NOMO-1 treated with dmso at 0.1 percent for 144 hours (cell line): ENCODE measurements around the gene WNT5A.

Experiments used
- DNase-seq: peaks from one replicate; lab custom pipeline; 2025; ENCODE audit not compliant: unreplicated experiment; lab: John Stamatoyannopoulos, UW

WNT5A gene

DNA sequence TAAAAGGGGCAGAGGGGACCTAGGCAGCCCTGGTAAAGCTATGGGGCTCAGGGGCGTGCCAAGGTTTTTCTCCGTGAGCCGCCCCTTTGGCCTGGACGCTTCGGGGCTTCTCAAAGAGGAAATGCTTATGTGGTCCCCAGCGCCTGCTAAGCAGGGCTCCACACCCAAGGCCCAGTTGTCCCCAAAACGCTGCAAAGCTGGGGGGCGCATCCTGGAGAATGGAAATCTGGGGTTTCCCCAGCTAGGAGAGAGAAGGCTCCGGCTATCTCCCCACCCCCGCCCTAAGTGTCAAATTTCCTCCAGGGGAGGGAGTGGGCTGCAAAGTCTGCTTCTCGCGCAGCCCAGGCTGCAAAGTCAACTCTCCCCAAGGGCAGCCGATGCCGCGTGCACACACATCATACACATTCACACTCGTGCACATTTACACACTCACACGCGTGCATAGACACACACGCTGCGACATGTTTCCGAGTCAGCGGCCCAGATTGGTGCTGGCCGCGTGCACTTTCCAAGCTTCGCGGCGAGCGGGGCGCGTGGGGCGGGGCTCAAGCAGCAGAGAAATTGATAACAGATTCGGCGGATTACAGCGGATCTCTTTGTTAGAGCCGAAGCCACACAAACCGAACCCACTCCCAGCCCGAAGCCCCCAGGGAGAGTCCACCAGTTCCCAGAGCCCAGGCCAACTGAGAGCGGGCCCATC lies 4.5 kb downstream of the WNT5A start:
- no peak for DNase-seq

DNA sequence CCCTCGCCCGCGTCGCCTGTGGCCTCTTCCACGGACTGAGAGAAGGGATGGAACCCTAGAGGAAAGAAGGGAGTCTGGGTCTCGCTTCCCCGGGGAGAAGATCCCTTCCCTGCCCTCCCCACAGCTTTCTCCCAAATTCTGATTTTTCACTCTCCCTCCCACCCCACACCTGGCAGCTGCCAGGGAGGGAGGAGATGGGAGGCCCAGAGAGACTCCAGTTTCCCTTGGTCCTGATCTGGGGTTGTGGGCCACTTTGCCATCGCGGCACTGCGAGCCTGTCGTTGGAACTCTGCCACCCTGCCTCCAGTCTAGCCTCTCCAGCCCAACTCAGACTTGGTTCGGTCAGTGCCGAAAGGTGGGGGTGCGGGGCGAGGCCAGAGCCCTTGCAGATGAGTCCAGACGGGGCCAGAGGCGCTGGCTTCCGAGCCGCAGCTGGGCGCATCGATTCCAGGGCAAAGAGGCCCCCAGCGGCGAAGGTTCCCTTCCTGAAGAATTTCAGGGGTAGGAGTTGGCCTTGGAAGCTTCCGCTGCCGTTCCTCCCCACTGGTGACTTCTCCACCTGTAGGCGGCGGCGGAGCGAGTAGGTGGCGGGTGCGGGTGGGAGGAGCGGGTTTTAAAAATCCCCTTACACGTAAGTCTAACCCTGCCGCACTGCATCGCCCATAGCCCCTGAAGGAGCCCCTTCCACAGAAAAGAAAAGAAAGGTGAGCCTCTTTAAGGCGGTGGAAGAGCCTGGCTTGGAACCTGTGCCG lies 5.2 kb downstream of the WNT5A start:
- no peak for DNase-seq

DNA sequence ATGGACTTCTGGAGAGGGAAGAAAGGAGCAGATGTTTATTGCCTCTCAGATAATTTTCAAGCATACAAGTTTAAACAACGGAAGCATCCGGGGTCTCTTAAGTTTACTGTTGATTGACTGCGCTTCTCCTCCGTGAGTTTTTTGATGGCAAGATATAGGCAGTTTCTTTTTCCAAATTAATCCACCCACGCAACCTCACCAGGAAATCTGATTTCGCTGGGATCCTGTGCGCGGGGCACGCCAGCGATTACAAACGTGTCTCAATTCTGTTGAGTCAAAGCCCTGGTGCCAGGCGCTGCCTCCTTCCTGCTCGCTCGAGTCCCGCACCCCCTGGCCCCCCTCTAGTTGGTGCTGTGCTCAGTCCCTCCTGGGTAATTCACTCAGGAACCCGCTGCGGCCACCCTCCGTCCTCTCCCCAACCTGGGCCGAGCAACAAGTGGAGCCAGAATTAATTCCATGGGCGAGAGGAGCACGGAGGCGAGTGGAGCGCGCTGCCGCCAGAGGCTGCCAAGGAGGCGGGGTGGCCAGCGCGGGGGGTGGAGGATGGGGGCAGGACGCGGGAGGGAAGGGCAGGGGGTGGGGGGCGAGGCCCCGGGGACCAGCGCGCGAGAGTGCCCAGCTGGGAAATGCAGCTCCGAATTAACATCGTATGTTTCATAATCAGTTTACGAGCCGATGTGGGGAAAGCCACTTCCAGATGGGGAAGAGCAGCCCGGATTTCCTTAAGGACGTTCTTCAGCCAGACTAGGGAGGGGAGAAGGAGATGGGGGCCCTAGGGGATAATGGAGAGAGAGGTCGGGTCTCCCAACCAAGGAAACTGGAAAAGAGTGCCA lies 6.0 kb downstream of the WNT5A start:
- DNase-seq = no peak

DNA sequence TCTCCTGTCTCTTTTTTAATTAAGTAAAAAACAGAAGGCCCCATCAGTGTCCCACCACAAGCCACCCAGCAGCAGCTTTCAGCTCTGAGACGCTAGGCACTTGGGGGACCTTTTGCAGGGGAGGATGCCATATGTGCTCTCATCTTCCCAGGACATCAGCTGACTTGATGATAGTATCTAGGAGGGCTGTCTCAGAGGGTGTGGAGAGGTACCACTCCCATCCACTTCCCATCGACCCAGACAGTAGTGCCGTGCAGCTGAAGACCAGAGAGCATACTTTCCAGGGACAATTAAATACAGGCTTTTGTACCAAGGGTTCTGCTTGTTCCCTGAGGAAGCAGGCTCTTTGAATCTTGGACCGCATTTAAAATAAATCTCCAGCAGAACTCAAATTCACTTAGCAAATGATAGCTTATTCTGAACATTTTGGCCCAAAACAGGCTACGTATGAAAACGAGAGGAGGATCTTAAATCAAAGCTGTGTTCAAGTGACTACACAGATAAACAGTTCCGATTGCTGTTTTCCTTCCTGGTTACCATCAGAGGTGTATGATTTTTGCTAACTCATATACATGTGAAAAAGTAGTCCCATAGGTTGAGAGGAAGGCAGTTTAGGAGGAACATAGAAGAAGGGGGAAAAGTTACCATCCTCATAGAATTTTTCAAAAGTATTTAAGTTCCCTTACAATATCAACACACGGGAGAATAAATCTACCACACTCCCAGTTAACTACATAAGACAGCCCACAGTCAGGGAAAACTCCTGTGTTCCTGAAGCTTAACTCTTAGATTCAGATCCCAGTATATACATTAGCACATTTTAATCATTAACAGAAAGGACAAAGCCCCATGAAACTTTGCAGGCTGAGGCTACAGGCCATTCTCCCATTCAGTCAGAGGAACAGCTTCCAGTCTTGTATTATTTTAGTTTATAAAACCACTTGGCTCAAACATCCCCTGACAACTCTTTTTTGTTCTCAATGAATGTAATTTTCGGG lies 9.5 kb downstream of the WNT5A start:
- DNase-seq = no peak

DNA sequence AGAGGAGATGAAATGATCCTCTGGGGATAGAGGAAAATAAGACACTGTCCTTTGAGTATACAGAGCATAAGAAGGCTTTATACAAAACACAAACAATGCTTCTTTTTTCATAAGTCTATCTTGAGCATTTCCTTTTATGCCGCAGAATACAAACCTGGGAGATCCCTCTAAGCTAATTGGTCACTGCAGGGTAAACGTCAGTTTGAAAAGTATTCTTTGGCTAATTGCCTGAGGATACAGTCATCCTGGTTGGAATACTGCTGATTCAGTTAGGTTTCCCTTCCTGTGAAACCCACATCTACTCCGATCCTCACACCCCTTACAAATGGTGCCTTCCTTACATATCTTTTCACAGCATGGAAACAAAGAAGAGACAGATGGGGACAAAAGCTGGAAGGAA lies 10.6 kb downstream of the WNT5A start:
- no peak for DNase-seq

DNA sequence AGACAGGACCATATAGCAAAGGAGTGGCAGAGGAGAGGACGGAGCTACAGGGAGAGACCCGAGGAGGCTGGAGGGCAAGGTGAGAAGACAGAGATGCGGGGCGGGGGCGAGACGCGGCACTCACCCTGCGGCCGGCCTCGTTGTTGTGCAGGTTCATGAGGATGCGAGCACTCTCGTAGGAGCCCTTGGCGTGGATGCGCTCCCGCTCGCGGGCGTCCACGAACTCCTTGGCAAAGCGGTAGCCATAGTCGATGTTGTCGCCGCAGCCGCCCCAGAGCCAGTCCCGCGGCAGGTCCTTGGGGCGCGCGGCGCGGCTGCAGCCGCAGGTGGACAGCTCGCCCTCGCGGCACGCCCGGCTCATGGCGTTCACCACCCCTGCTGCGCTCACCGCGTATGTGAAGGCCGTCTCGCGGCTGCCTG lies 12.9 kb downstream of the WNT5A start:
- DNase-seq = no peak

DNA sequence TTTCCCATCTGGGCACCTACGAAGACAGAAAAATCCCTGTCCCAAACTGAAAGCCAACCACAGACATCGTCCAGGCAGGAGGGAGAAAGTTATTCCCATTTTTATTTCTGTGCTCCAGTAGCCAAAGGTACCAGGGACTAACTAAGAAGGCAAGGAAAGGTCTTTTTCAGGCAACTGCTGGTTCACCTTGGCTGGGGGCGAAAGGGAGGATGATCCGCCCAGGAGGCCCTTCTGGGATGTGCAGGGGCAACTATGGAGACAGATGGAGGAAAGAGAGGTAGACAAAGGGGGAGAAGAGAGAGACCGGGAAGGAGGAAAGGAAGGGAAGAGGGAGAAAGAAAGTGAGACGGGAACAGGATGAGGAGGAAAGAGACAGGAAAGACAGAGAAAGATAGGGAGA lies 13.3 kb downstream of the WNT5A start:
- no peak for DNase-seq

DNA sequence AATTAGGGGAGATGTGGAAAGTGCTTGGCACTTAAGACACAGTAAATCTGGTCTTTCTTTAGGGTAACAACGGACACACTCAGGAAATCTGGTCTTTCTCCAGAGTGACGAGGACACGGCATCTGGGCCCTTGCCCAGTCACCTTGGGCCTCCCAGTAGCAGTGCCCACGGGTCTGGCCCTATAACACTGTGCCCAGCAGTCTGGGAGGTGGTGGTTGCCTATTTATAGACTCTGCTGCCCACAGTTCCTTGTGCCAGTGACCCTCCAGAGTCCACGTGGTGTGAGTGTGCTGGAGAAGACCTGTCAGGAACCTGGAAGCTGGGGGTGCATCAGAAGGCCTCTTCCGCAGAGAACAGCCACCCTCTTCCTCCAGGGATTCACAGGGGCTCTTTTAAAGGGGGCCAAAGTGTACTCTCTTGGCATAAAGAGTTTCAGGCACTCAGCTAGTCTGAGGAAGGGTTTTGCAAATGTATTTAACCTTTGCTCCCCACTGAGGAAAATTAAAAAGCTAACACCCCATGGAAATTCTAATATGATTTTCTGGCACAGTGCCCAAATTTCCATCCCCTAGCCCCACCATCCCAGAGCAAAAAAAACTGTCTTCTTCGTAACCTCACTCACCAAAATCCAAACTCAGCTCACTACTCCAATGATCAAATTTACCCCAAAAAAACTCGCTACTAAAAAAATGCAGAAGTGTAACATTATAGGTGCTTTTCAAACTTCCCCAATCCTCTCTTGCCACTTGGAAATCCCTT lies 15.4 kb downstream of the WNT5A start:
- no peak for DNase-seq

DNA sequence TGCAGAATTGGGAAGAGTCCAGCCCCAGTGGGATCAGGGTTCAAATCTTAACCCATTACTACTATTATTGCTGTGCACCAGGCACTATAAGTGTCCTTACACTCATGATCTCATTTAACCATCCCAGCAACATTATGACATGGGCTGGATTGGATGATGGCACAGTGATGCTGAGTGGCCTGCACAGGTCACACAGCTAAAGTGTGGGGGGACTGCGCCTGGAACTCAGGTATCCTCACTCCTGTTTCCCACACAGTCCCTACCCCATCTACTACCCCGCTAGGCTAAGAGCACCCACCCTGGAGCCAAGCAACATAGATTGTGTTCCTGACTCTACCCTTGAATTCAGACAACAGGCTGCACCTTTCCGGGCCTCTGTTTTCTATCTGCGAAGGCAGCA lies 16.0 kb downstream of the WNT5A start:
- DNase-seq = no peak

DNA sequence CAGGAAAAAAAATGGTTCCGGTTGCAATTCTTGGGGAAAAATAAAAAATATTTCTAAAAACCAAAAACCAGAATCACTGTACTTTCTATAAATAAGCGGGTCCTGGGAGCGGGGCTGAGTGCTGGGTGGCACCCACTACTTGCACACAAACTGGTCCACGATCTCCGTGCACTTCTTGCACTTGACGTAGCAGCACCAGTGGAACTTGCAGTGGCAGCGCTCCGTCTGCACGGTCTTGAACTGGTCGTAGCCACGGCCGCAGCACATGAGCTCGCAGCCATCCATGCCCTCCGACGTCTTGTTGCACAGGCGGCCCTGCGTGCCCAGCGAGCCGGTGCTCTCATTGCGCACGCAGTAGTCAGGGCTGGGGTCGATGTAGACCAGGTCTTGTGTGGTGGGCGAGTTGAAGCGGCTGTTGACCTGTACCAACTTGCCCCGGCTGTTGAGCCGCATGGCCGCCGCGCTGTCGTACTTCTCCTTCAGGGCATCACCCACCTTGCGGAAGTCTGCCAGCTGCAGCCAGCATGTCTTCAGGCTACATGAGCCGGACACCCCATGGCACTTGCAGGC lies 17.1 kb downstream of the WNT5A start:
- DNase-seq = no peak

DNA sequence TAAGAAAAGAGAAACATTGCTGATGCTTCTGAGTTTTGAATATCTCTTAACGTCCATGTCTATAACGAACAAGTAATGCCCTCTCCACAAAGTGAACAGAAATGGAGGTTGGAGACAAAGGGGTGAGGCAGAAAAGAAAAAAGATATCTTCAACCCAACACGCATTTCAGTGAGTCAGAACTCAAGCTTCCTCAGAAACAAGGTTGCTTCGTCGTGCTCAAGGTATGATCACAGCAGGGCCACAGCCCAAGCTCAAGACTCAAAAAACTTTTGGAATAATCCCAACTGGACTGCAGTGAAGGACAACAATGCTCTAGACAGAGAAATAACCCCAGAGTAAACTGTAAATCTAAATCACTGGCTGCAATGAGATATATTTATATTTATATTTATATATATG lies 18.9 kb downstream of the WNT5A start:
- DNase-seq = no peak

DNA sequence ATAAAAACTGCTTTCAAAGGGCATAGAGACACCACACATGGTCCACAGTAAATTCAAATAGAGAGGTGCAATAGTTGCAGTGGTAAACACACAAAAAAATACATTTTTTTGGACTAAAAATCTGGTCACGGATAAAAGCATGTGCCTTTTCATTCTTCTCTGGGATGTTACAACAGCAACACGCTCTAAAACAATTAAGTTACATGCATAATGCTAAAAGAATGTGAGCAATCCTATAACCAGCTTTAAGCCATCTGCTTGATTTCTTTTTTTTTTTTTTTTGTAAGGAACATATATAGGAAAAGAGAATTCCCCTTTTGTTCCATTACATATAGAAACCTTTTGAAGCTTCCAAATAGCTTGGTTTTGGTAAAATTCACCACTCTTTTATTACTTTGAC lies 20.0 kb downstream of the WNT5A start:
- no peak for DNase-seq

DNA sequence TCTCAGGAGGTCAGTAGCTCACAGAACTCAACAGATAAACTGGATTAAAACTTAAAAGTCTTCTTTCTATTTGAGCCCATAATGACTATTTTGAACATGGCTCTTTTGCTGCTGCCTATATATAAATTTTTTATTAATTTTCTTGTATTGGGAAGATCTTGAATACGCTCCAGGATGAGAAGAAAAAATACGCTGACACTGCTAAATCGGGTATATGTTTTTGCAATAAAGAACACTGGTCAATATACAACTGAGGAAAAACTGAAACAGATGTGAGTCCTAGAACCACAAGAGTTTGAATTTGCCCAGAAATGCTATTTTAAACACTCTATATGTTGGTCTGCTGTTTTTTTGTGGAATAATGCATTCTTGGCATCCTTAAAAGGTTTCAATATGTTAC lies 20.6 kb downstream of the WNT5A start:
- DNase-seq = no peak

DNA sequence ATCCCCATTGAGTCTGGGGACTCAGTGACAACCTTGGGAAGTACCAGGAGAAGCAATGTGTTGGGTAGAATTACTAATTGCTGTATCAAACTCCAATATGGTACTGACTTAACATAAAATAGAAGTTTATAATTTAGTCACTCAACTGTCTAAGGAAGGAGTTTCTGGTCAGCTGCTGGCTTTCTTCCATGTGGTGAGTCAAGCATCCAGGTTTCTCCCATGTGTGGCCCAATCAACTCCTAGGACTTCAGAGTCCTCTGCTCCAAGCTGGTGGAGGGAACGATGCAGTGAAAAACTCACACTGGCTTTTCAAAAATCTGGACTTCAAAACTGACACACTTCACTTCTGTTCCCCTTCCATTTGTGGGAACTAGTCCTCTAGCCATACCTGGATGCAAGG lies 25.2 kb downstream of the WNT5A start:
- DNase-seq = no peak

DNA sequence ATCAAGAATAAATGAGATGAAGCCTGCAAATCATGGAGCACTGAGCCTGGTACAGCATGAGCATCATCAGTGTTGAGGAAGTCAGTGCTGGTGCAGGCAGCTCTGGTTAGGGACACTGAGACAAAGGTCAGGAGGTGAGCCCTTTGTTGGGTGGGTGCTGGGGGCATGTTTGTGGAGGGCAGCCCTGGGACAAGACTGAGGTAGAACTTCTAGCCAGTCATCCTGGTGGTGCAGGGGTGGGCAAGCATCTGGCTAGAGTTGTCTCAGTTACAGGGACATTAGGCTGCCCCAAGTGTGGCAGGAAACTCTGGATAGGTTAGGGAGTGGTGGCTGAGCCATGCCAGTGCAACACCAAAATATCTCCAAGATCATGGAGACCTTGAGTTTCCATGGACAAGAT lies 27.3 kb downstream of the WNT5A start:
- no peak for DNase-seq

DNA sequence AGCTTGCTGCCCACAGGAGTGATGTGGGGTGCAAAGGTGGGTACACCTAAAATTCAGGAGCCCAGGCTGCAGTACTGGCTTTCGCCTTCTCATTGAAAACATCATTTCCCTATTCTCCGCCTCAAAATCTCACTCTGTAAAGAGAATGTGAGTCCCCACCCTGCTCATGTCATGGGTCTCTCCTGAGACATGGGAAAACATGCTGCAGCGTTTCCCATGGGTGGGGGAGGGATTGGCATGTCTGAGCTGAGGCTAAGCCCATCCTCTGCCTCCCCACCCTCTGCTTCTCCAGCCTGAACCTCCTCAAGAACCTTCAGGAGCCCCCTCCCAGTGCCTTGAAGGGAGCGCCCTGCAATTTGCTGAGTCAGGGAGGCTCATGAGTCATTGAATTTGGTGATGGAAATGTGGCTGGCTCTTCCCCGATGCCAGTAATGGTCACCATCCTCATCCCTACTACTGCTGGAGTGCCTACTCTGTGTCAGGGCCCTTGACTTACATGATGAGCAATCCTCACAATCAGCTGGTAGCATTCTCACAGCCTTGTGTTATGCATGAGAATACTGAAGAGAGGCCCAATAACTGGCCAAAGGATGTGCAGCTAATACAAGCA lies 28.8 kb downstream of the WNT5A start:
- DNase-seq = no peak

DNA sequence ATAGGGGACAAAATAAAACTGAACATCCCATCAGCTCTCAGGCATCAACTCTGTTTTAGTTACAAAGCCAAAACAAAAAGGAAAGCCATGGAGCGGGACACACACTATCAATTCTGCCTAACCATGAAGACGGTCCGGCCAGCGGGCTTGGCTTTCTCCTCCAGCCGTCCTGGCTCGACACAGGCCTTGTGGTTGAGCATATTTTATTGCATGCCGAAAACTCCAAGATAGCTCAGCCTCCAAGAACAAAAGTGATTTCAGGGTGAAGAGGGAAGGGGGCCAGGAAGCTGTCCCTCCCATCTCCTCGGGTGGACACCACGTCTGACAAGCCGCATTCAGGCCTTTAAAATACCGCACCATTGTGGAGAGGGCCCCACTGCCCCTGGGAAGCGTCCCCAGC lies 31.2 kb downstream of the WNT5A start:
- DNase-seq = no peak

DNA sequence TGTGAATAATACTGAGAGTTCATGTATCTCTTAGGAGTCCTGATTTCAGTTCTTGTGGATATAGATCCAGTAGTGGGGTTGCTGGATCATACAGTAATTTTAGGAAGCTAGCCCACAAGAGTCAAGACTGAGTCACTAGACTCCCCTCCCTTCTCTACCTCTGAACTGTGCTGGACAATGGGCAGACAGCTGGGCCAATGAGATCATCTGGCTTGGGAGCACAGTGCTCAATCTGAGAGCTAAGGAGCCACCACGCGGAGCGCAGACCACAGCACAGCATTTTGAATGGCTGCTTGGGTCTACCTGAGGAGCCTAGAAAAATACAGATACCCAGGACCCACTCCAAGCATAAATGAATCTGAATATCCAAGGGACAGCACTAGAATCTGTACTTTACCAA lies 32.5 kb downstream of the WNT5A start:
- DNase-seq = no peak

DNA sequence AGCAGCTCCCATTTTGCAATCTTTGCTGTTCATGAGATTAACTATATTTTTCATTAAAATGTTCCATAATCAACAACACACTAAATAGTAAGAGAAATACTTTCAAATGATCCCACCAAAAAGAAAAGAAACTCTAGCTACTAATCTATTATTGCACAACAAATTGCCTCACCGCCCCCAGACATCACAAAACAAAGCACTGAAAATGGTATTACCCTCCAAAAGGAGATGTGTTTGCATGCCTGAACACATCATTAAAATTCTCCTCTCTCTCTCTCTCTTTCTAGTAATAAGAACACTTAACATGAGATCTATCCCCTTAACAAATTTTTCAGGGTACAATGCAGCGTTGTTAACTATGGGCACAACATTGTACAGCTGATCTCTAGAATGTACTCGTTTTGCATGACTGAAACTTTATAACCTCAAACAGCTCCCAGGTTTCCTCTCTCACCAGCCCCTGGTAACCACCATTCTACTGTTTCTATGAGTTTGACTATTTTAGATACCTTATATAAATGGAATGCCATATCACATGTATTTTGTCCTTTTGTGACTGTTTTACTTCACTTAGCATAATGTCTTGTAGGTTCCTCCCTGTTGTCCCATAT lies 33.1 kb downstream of the WNT5A start:
- DNase-seq = no peak
